A549 (cell line): ENCODE measurements around the gene NCOA1.

Experiments
- CEBPB ChIP-seq, 2 experiments: fragments of >200 bp in 1 of 2; sonication (Bioruptor Twin) in 1 of 2; formaldehyde crosslinking in 1 of 2; IDR thresholded peaks; 2 replicates each; pipeline ENCODE4 v1.6.1; 2012 to 2016
- CHD4 ChIP-seq: fragments of 200-600 bp; sonication (generic); IDR thresholded peaks from 2 replicates; pipeline ENCODE4 v1.6.1; 2016; ENCODE audit warnings: antibody characterized with exemption, mild to moderate bottlenecking, borderline replicate concordance
- EHMT2 ChIP-seq: fragments of 200-600 bp; sonication (generic); IDR thresholded peaks from 2 replicates; pipeline ENCODE4 v1.6.1; 2016; ENCODE audit warnings: antibody characterized with exemption, low read depth, mild to moderate bottlenecking, moderate library complexity
- ESRRA ChIP-seq: fragments of 150-350 bp; IDR thresholded peaks from 2 replicates; pipeline ENCODE4 v1.6.1; 2014; ENCODE audit warnings: mild to moderate bottlenecking, low read length, borderline replicate concordance
- POLR2AphosphoS2 ChIP-seq: conservative IDR thresholded peaks from 2 replicates; pipeline ENCODE4 v1.6.1; 2012; ENCODE audit warnings: low read length, improper control_type of control experiment, inconsistent platforms
- SREBF2 ChIP-seq: fragments of 450-650 bp; IDR thresholded peaks from 2 replicates; pipeline ENCODE4 v1.6.1; 2014; ENCODE audit warnings: mild to moderate bottlenecking, moderate library complexity
- USF2 ChIP-seq: fragments of 450-650 bp; IDR thresholded peaks from 2 replicates; pipeline ENCODE4 v1.6.1; 2014; ENCODE audit warnings: antibody characterized with exemption
- TF ChIP-seq, protein P1 (sequence below): fragments of >200 bp; sonication (Bioruptor Twin); formaldehyde crosslinking; IDR thresholded peaks from 3 replicates; pipeline ENCODE4 v1.5.1; 2016
- TF ChIP-seq, protein P2 (sequence below): IDR thresholded peaks from 2 replicates; pipeline ENCODE4 v1.6.1; 2012

- TF ChIP-seq POLR2AphosphoS2 (no peak), EHMT2 (no peak), CEBPB (IDR thresholded peaks at IDR 0.05) (no peak), SREBF2 (no peak), USF2 (no peak), ESRRA (no peak), CHD4 (no peak)
- TF ChIP-seq, protein P1, sequence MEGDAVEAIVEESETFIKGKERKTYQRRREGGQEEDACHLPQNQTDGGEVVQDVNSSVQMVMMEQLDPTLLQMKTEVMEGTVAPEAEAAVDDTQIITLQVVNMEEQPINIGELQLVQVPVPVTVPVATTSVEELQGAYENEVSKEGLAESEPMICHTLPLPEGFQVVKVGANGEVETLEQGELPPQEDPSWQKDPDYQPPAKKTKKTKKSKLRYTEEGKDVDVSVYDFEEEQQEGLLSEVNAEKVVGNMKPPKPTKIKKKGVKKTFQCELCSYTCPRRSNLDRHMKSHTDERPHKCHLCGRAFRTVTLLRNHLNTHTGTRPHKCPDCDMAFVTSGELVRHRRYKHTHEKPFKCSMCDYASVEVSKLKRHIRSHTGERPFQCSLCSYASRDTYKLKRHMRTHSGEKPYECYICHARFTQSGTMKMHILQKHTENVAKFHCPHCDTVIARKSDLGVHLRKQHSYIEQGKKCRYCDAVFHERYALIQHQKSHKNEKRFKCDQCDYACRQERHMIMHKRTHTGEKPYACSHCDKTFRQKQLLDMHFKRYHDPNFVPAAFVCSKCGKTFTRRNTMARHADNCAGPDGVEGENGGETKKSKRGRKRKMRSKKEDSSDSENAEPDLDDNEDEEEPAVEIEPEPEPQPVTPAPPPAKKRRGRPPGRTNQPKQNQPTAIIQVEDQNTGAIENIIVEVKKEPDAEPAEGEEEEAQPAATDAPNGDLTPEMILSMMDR: no peak
- TF ChIP-seq, protein P2, sequence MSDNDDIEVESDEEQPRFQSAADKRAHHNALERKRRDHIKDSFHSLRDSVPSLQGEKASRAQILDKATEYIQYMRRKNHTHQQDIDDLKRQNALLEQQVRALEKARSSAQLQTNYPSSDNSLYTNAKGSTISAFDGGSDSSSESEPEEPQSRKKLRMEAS: no peak
Observed at GRCh38 chr2:24820175-24820513, 329.1 kb downstream of the NCOA1 start.
